ENCODE data around the gene SLC25A34.

DNA sequence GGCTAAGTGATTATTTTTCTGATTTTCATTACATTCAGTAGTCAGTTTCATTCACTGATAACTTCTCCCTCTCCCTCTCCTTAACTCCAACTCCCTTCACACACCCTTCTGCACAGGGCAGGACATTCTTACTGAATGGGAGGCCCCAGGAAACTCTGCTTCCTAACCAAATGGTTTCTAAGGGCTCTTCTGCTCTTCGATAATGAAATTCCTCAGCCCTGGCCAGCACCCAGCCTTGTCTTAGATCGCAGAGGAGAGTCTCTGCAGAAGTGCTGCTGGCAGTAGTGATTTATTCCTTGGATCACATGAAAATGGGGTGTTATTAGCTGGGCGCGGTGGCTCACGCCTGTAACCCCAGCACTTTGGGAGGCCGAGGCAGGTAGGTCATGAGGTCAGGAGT is 35.5 kb upstream of the SLC25A34 start:
- TF ChIP-seq, protein P1, sequence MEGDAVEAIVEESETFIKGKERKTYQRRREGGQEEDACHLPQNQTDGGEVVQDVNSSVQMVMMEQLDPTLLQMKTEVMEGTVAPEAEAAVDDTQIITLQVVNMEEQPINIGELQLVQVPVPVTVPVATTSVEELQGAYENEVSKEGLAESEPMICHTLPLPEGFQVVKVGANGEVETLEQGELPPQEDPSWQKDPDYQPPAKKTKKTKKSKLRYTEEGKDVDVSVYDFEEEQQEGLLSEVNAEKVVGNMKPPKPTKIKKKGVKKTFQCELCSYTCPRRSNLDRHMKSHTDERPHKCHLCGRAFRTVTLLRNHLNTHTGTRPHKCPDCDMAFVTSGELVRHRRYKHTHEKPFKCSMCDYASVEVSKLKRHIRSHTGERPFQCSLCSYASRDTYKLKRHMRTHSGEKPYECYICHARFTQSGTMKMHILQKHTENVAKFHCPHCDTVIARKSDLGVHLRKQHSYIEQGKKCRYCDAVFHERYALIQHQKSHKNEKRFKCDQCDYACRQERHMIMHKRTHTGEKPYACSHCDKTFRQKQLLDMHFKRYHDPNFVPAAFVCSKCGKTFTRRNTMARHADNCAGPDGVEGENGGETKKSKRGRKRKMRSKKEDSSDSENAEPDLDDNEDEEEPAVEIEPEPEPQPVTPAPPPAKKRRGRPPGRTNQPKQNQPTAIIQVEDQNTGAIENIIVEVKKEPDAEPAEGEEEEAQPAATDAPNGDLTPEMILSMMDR (IDR thresholded peaks at IDR 0.05): no peak
- no peak for TF ChIP-seq POLR2A (IDR thresholded peaks at IDR 0.05)

Data from thyroid gland (tissue), 4 donors.